ENCODE results near the gene AXDND1.

- TF ChIP-seq RARB (CRISPR knock-in tag; IDR thresholded peaks at IDR 0.05) (no peak), CREB5 (CRISPR knock-in tag; IDR thresholded peaks at IDR 0.05; ENCODE audit: low read depth) (no peak), ZFP30 (CRISPR knock-in tag; IDR thresholded peaks at IDR 0.05) (no peak), OSR1 (CRISPR knock-in tag; IDR thresholded peaks at IDR 0.05) (no peak), ZC3H10 (CRISPR knock-in tag; IDR thresholded peaks at IDR 0.05) (no peak), ISL1 (CRISPR knock-in tag; IDR thresholded peaks at IDR 0.05) (no peak), ARNTL (CRISPR knock-in tag; IDR thresholded peaks at IDR 0.05; ENCODE audit: borderline replicate concordance, low read depth) (no peak), GLIS3 (CRISPR knock-in tag; IDR thresholded peaks at IDR 0.05) (no peak), CSRNP3 (CRISPR knock-in tag; IDR thresholded peaks at IDR 0.05) (no peak)
- TF ChIP-seq, protein P1, sequence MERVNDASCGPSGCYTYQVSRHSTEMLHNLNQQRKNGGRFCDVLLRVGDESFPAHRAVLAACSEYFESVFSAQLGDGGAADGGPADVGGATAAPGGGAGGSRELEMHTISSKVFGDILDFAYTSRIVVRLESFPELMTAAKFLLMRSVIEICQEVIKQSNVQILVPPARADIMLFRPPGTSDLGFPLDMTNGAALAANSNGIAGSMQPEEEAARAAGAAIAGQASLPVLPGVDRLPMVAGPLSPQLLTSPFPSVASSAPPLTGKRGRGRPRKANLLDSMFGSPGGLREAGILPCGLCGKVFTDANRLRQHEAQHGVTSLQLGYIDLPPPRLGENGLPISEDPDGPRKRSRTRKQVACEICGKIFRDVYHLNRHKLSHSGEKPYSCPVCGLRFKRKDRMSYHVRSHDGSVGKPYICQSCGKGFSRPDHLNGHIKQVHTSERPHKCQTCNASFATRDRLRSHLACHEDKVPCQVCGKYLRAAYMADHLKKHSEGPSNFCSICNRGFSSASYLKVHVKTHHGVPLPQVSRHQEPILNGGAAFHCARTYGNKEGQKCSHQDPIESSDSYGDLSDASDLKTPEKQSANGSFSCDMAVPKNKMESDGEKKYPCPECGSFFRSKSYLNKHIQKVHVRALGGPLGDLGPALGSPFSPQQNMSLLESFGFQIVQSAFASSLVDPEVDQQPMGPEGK (CRISPR knock-in tag; IDR thresholded peaks at IDR 0.05; ENCODE audit: borderline replicate concordance): no peak
Measured at GRCh38 chr1:179541774-179542173, 176.0 kb downstream of the AXDND1 start.

Measured in SK-N-SH treated with all-trans-retinoic acid at 6 μM for 48 hours (cell line).